Activated T-cell treated with anti-CD3 and anti-CD28 coated beads for 24 hours (primary cell): Measurements from ENCODE around the gene MBNL1.

ENCODE experiments used
- DNase-seq: peaks from one replicate; pipeline ENCODE4 v3.0.0-alpha.2; 2020; ENCODE audit warnings: low read depth

MBNL1 gene

DNA sequence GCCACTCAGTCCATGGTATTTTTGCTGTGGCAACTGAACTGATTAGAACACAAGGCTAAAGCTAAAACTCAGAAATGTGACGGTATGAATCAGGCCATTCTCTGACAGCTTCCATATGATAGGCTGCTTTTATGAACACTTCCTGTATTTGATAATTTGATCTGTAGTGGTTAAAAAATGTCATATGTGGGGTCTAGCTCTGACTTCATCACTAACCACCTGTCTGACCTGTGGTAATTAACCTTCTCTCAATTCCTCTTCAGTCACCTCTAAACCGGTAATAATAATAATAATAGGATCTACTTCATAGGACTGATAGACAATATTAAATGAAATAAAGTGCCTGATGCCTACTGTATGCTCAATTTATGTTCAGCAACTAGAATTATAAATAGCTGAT, 223.2 kb downstream of the MBNL1 start:
- no peak for DNase-seq

- no peak for DNase-seq
Measured at GRCh38 chr3:152496286-152496685, 227.6 kb downstream of the MBNL1 start.

DNA sequence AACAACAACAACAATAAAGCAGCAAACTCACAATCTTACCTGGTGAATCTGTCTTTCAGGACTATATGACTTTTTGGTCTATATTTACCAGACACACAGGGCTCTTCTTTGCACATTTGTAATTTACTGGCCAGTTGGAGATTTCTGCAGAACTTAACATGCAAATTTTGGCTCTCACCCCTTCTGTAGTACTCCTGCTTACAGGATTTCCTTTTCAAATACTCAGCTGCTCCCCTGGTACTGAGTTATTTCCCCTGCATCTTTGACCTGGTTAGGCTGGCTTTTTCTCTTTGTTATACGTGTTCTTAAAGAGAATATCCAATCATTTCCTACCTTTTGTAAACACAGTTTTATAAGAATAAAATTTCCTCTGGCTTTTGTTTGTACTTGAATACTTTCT, 228.0 kb downstream of the MBNL1 start:
- DNase-seq, result no peak

GRCh38 chr3:152497457-152497856, 228.7 kb downstream of the MBNL1 start:
- DNase-seq, result no peak

GRCh38 chr3:152497890-152498289, 229.2 kb downstream of the MBNL1 start:
- no peak for DNase-seq

DNA sequence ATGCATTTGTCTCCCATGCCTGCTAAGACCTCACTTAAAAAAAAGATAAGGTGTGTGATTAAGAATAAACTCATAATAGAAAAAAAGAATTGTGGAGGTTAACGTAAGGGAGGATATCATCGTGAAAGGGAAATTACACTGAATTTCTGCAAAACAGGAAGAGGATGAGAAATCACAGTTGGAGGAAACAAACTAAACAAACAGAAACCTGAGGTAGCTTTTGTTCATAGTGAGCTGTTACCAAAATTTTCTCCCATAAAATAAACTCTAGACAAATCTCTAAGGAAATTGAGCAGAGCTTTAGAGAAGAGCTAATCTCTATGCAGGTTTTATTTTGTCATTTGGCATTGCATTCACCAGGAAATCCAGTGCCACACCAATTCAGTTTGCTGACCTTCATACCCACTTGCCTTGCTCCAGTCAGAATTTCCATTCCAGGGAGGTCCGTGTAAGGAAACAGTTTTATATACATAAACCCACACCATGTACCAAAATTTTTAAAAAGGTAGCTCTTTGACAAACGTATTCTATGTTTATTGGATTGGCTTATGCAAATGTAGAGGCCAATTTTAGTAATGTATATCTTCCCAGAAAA, 231.2 kb downstream of the MBNL1 start:
- no peak for DNase-seq

DNA sequence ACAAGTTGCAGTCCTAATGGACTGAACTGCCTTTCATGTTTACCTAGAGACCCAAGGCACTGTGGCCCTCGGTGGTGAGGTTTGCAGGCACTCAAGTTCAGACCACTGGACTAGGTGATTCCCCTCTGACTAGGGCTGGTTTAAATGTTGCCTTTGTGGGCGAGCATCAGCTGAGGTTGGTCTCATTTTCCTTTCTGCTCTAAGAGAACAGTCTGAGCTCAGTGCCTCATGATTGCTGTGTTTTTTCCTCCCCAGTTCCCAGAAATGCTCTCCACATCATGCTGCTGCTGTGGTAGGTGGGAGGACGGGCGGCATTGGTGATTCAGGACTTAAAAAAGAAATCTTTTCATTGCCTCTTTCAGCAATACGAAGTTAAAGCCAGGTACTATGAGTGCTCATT, 237.2 kb downstream of the MBNL1 start:
- no peak for DNase-seq

DNA sequence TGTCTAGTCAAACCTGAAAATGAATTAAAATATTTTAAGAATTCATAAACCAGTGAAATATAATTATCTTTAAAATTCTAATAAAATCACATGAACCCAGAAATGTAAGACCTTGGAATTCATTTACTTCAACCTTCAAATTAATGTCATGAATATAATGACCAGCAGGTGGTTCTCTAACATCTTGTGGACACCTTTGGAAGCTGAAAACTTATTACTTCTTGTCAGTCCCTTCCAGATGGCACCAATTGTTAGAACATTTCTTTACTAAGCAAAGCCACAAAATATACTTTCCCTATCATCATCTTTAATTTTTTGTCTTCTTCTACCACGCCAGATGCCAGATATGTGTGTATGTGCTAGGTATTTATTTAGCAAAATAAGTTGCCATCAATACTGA, 240.0 kb downstream of the MBNL1 start:
- DNase-seq, result no peak

GRCh38 chr3:152511904-152512303, 243.2 kb downstream of the MBNL1 start:
- DNase-seq, result no peak

GRCh38 chr3:152513301-152513960, 244.7 kb downstream of the MBNL1 start:
- no peak for DNase-seq
